OCI-LY3 (cell line): Measurements from ENCODE around the gene HCLS1.

Experiments
- H2AFZ ChIP-seq: fragments of 200-600, 300-600 bp; shearing (Covaris generic); 2 replicates; pipeline ENCODE4 v1.6.0; 2014; ENCODE audit warnings: antibody characterized with exemption, low read depth, low read length
- H3K27ac ChIP-seq: fragments of 200-600, 300-600 bp; sonication (generic); 2 replicates; pipeline ENCODE4 v1.5.1; 2014; ENCODE audit warnings: mild to moderate bottlenecking, low read length, moderate library complexity, mixed read lengths
- H3K27me3 ChIP-seq: fragments of 200-600, 300-600 bp; sonication (generic); 2 replicates; pipeline ENCODE4 v1.6.1; 2014; ENCODE audit warnings: low read depth, low read length, mixed read lengths
- H3K36me3 ChIP-seq: fragments of 200-600, 300-600 bp; sonication (generic); replicated peaks from 2 replicates; pipeline ENCODE3; 2014; ENCODE audit warnings: low read depth, low read length, mixed read lengths
- H3K4me1 ChIP-seq: fragments of 300-600, 200-600 bp; sonication (generic); 2 replicates; pipeline ENCODE4 v1.6.1; 2014; ENCODE audit warnings: low read length, mixed read lengths
- H3K4me2 ChIP-seq: fragments of 200-600, 300-600 bp; sonication (generic); 2 replicates; pipeline ENCODE4 v1.6.1; 2014; ENCODE audit warnings: low read length, mixed read lengths
- H3K4me3 ChIP-seq: fragments of 300-600, 200-600 bp; sonication (generic); 2 replicates; pipeline ENCODE4 v1.5.1; 2014; ENCODE audit warnings: antibody characterized with exemption, mild to moderate bottlenecking, low read length, moderate library complexity
- H3K79me2 ChIP-seq: fragments of 300-600, 200-600 bp; shearing (Covaris generic); 2 replicates; pipeline ENCODE4 v1.6.1; 2014; ENCODE audit warnings: mild to moderate bottlenecking, low read length, mixed read lengths
- H3K9ac ChIP-seq: fragments of 300-600, 200-600 bp; shearing (Covaris generic); 2 replicates; pipeline ENCODE4 v1.6.0; 2014; ENCODE audit warnings: mild to moderate bottlenecking, low read length, moderate library complexity
- H3K9me3 ChIP-seq: fragments of 200-600, 300-600 bp; shearing (Covaris generic); 2 replicates; pipeline ENCODE4 v1.6.1; 2014; ENCODE audit warnings: low read length, mixed read lengths; ENCODE audit not compliant: insufficient read depth
- H4K20me1 ChIP-seq: fragments of 200-600, 300-600 bp; sonication (generic); 2 replicates; pipeline ENCODE4 v1.6.1; 2016; ENCODE audit warnings: low read length, mixed read lengths; ENCODE audit not compliant: insufficient read depth
- EZH2phosphoT487 ChIP-seq: fragments of 200-600 bp; shearing (Covaris generic); IDR thresholded peaks from 2 replicates; pipeline ENCODE4 v1.6.1; 2018; ENCODE audit warnings: antibody characterized with exemption, mixed run types, low read depth
- TF ChIP-seq, protein P1 (sequence below): fragments of 200-600, 300-600 bp; sonication (generic); IDR thresholded peaks from 2 replicates; pipeline ENCODE4 v1.5.1; 2014; ENCODE audit warnings: antibody characterized with exemption, low read length, low read depth

HCLS1 gene

DNA sequence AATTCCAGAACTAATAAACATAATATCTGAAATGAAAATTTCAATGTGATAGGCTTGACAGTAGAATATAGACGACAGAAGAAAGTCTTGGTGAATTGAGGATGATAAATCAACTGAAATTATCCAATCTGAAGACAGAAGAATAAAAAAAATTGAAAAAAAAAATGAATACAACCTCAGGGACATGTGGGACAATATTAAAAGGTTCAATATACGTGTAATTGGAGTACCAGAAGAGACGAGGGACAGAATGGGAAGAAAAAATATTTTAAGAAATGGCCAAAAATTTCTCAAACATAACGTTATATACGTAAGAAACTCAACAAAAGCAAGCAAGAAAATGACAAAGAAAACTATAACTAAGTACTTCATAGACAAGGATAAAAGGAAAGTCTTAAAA lies 43.3 kb upstream of the HCLS1 start:
- no peaks in the 10 kb centered on the region for H4K20me1 ChIP-seq
- no peak overlapping the region for H3K27ac ChIP-seq
- H2AFZ ChIP-seq = no peak overlapping the region
- TF ChIP-seq, protein P1, sequence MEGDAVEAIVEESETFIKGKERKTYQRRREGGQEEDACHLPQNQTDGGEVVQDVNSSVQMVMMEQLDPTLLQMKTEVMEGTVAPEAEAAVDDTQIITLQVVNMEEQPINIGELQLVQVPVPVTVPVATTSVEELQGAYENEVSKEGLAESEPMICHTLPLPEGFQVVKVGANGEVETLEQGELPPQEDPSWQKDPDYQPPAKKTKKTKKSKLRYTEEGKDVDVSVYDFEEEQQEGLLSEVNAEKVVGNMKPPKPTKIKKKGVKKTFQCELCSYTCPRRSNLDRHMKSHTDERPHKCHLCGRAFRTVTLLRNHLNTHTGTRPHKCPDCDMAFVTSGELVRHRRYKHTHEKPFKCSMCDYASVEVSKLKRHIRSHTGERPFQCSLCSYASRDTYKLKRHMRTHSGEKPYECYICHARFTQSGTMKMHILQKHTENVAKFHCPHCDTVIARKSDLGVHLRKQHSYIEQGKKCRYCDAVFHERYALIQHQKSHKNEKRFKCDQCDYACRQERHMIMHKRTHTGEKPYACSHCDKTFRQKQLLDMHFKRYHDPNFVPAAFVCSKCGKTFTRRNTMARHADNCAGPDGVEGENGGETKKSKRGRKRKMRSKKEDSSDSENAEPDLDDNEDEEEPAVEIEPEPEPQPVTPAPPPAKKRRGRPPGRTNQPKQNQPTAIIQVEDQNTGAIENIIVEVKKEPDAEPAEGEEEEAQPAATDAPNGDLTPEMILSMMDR = no peak
- no peak for TF ChIP-seq EZH2phosphoT487
- H3K27me3 ChIP-seq = no peaks in the 10 kb centered on the region
- H3K36me3 ChIP-seq = peaks cover 17% of the 10 kb centered on the region
- no peaks in the 10 kb centered on the region for H3K9me3 ChIP-seq
- no peaks in the 10 kb centered on the region for H3K4me1 ChIP-seq
- H3K4me2 ChIP-seq = no peak overlapping the region
- H3K4me3 ChIP-seq = no peak overlapping the region
- no peaks in the 10 kb centered on the region for H3K79me2 ChIP-seq
- H3K9ac ChIP-seq = no peak overlapping the region

DNA sequence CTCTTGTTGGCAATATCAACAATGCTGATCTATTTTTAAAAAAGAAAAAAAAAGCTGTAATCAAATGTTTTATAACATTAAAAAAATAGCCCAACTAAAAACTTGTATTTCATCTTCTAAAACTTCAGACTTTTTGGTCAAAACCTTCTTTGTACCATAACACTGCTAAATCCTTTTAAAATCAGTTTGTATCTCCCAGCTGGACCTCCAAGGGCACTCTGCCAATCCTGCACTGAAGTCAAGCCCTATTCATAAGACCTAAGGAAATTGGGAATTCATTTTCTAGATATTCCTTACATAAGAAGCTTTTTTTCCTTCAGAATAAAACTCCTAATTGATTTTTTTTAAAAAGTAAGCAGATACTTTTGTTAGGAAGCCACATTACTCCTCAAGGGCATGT lies 38.2 kb upstream of the HCLS1 start:
- H4K20me1 ChIP-seq = no peaks in the 10 kb centered on the region
- H3K36me3 ChIP-seq = peaks cover 32% of the 10 kb centered on the region
- H3K79me2 ChIP-seq = no peaks in the 10 kb centered on the region
- H3K27ac ChIP-seq = no peak overlapping the region
- TF ChIP-seq, protein P1 = no peak
- TF ChIP-seq EZH2phosphoT487 = no peak
- 0 out of 2 replicates have a peak, but pooled peaks cover 3% of the 10 kb centered on the region for H3K4me1 ChIP-seq
- no peak overlapping the region for H3K4me2 ChIP-seq
- no peaks in the 10 kb centered on the region for H3K27me3 ChIP-seq
- no peak overlapping the region for H3K9ac ChIP-seq
- H3K4me3 ChIP-seq = no peak overlapping the region
- no peaks in the 10 kb centered on the region for H3K9me3 ChIP-seq
- no peak overlapping the region for H2AFZ ChIP-seq

DNA sequence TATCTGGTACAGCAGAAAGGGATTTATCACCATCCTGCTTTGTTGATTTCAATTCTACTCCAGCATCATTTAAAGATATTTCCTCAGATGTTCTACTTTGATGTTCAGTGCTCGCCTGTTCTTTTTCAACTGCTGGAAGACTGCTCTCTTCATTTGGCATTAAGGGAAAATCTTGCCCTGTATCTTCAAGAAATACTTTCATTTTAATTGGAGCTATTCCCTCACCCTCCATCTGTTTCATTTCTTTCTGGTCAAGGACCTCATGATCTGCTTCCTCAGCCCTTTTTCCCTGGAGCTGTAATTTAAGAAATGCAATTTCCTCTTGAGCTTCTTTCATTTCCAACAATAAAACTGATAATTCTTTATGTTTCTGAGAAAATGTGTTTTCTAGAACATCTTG lies 37.8 kb upstream of the HCLS1 start:
- H3K4me2 ChIP-seq = no peak overlapping the region
- H3K9ac ChIP-seq = no peak overlapping the region
- no peak overlapping the region for H3K27ac ChIP-seq
- H3K36me3 ChIP-seq = peaks cover 30% of the 10 kb centered on the region
- H3K79me2 ChIP-seq = no peaks in the 10 kb centered on the region
- no peaks in the 10 kb centered on the region for H3K9me3 ChIP-seq
- no peaks in the 10 kb centered on the region for H4K20me1 ChIP-seq
- 0 out of 2 replicates have a peak, but pooled peaks cover 3% of the 10 kb centered on the region for H3K4me1 ChIP-seq
- no peaks in the 10 kb centered on the region for H3K27me3 ChIP-seq
- no peak overlapping the region for H2AFZ ChIP-seq
- no peak for TF ChIP-seq EZH2phosphoT487
- TF ChIP-seq, protein P1 = no peak
- H3K4me3 ChIP-seq = no peak overlapping the region

DNA sequence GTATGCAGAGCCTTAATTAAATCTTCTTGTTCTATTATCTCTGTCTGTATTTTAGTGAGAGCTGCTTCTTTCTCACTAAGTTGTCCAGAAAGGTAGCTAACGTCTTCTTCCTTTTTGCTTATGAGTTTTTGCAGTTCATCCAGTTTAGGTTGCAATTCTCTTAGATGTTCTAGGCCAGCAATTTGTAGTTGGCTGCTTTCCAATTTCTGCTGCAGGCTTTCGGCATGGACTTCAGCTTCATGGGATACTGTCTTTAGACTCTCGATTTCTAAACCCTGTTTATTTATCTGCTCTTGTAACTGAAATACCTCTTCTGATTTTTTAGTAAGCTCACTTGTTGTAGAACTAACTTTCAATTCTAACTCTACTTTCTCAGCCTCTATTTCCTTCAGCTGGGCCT lies 35.5 kb upstream of the HCLS1 start:
- Histone ChIP-seq H3K4me2 (no peak overlapping the region), H3K27me3 (no peaks in the 10 kb centered on the region), H3K4me3 (no peak overlapping the region), H3K9me3 (no peaks in the 10 kb centered on the region), H3K36me3 (peaks cover 32% of the 10 kb centered on the region), H3K79me2 (no peaks in the 10 kb centered on the region), H3K27ac (no peak overlapping the region), H3K4me1 (peaks cover 10% of the 10 kb centered on the region), H2AFZ (no peak overlapping the region), H3K9ac (no peak overlapping the region), H4K20me1 (peaks cover 3% of the 10 kb centered on the region; the same call in 1 of the 2 replicates)
- no peak for TF ChIP-seq EZH2phosphoT487
- TF ChIP-seq, protein P1 = no peak
